ENCODE measurements around the gene TEAD3. TPM values are rescaled to one million over a fixed set of nuclear protein-coding genes. Genes with fewer than 3 reads are reported as not detected.
"Not testable (repeated sequence)": the region's sequence is repeated elsewhere in the genome, so short reads cannot be mapped to it uniquely, and the experiment has no call there.

The TEAD3 gene
- total RNA-seq: under 1 TPM; 0.13 to 0.23 TPM

DNA sequence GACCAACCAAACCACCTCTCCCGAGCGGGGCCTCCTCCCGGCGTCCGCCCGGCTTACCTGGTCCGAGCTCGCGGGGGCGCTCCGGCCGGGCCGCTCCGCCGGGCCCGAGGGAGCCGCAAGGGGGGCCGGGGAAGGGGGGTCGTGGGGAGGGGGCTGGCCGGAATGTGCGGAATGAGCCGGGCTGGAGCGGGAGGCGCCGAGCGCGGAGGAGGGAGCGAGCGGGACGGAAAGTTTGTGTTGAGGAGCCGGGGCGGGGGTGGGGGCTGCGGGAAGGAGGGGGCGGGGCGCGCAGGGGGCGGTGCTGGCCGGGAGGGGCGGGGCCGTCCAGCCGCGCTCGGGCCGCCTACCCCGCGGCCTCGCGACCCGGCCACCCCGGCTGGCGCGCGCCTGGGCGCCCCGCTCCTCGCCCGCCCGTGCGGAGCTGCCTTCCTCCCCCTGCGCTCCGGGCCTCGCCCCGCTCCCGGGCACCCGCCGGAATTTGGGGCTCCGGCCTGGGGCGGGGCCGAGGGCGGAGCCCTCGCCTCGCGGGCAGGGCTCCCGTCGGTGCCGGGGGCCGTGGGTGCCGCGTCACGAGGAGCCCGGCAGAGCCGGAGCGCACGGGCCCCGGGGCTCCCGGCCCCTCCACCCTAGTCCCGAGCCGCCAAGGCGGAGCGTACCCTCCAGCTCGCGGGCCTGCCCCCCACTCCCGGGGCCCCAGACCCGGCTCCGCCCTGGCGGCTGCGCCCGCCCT lies at the start of gene TEAD3:
TEAD3 (minus strand) TSS at position 239 of the 730 bp plus-strand sequence.
- POLR2A ChIA-PET: interaction anchor here (1.0 kb wide), 2 partner anchors 24 to 186 kb away, joined by 3 to 4 read pairs; no protein-coding TSS in a partner anchor

DNA sequence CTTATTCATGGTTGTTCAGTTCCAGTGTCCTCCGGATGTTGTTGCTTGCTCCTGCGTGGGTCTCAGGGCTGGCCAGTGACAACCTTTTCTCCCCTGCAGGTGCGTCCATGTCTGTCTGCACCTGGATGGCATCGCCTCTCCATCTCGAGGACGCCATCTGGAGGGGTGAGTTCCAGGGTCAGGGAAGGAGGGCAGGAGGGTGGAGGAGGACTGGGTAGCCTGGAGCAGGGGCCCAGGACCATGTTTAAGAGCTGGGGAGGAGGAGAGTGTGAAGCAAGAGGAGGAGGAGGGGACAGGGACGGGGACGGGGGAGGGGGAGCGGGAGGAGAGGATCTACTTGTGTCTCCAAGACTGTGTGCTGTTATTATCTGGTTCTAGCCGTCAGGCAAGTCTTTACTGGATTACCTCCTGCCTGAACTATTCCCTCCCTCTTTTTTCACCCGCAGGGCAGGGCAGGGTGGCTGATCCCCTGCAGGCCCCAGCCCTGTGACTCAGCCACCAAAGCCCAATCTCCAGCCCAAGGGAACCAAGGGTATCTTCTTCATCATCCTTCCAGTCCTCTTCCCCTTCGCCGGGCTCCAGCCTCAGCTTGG lies 48.0 kb upstream of the TEAD3 start:
- no peak for DNase-seq
- Mint-ChIP-seq H3K4me1 (no peaks in the 10 kb centered on the region), H3K27ac (no peak overlapping the region), H3K36me3 (ENCODE audit: low read depth) (peaks cover 2% of the 10 kb centered on the region), H3K4me3 (no peak overlapping the region), H3K9me3 (peaks cover 2% of the 10 kb centered on the region), H3K27me3 (peaks cover 3% of the 10 kb centered on the region)
- ChIA-PET CTCF (no interaction called here), POLR2A (no interaction called here)

More for the DNA sequence above, at the start of gene TEAD3:
- CTCF ChIA-PET: interaction anchor here (0.8 kb wide), 1 partner anchor 155 kb away, joined by 3 read pairs; no protein-coding TSS in a partner anchor
- H3K4me3 Mint-ChIP-seq: peak within 1 kb of the TSS; percentile 67
- DNase-seq: peak; percentile 54
- H3K4me1 Mint-ChIP-seq: peaks cover 13% of the 10 kb centered on the region
- peaks cover 40% of the 10 kb centered on the region for H3K27me3 Mint-ChIP-seq
- no peaks in the 10 kb centered on the region for H3K36me3 Mint-ChIP-seq (ENCODE audit: low read depth)
- H3K9me3 Mint-ChIP-seq: no peaks in the 10 kb centered on the region
- H3K27ac Mint-ChIP-seq: no peak within 1 kb of the TSS

DNA sequence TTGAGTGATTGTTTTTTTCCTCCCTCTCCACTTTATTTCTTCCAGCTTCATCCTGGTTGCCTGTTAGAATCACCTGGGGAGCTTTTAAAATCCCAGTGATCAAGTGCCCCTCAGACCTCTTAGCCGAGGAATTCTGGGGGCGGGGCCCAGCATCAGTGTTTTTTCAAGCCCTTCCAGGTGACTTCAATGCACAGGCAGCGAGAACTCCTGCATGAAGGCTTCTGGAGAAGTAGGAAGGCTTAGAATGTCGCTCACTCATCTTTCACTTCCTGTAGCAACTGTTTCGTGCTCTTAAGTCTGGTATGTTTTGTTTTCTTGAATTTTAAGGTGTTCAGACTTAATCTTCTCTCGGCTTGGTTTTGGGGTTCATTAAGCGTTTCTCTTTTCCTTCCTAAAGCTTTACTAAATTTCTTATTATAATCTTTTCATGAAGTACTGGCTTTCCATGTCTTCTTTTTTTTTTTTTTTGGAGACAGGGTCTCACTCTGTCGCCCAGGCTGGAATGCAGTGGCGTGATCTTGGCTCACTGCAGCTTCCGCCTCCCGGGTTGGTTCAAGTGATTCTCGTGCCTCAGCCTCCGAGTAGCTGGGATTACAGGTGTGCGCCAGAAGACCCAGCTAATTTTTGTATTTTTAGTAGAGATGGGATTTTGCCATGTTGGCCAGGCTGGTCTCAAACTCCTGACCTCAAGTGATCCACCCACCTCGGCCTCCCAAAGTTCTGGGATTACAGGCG lies 46.7 kb upstream of the TEAD3 start:
- Mint-ChIP-seq H3K27me3 (no peaks in the 10 kb centered on the region), H3K4me1 (no peaks in the 10 kb centered on the region), H3K9me3 (no peaks in the 10 kb centered on the region), H3K27ac (no peak overlapping the region), H3K36me3 (ENCODE audit: low read depth) (no peaks in the 10 kb centered on the region), H3K4me3 (no peak overlapping the region)
- CTCF ChIA-PET: interaction anchor here (0.7 to 1.5 kb wide), 3 partner anchors 8 to 21 kb away, joined by 3 to 8 read pairs (median 4); no protein-coding TSS in a partner anchor
- POLR2A ChIA-PET: interaction anchor here (1.3 kb wide), 1 partner anchor 9 kb away, joined by 4 read pairs; no protein-coding TSS in a partner anchor
- DNase-seq: no peak

DNA sequence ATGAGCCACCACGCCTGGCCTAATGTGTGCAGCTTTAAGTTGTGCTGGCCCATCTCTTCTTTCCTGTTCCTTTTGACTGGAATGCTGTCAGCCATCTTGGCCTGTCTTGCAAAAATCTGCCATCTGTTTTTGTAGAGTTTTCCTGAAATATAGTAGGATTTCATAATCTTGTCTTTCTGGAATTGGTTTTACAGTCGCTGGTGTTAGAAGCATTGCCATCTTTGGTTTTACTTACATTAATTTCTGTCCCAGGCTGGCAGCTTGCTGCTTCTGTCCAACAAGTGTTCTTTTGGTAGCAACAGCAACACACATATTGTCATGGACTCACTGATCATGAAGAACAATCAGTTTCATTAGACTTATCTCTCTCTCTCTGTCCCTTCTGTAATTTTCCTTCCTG lies 45.0 kb upstream of the TEAD3 start:
- no peak overlapping the region for H3K27ac Mint-ChIP-seq
- H3K4me3 Mint-ChIP-seq: no peak overlapping the region
- ChIA-PET CTCF (interaction anchor here (1.2 to 2.6 kb wide), 3 partner anchors 10 to 133 kb away, joined by 3 to 13 read pairs (median 13); no protein-coding TSS in a partner anchor), POLR2A (no interaction called here)
- no peaks in the 10 kb centered on the region for H3K4me1 Mint-ChIP-seq
- no peaks in the 10 kb centered on the region for H3K9me3 Mint-ChIP-seq
- no peaks in the 10 kb centered on the region for H3K36me3 Mint-ChIP-seq (ENCODE audit: low read depth)
- H3K27me3 Mint-ChIP-seq: no peaks in the 10 kb centered on the region
- DNase-seq: no peak

DNA sequence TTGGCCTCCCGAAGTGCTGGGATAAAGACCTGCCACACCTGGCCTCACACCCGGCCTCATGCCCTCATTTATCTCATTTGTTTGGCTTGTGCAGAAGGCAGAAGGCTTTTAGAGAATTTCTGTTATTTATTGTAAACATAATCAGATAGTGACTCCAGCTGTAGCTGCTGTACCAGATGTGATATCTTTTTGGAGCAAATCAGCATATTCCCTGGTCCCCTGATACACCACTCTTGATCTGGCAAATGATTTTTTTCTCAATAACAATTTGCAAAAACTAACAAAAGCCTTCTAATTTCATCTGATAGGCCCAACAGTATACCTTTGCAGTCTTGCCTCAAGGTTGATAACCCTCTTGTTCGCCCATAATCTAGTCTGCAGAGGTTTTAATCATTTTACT lies 42.3 kb upstream of the TEAD3 start:
- H3K36me3 Mint-ChIP-seq (ENCODE audit: low read depth): no peaks in the 10 kb centered on the region
- CTCF ChIA-PET: interaction anchor here (0.7 to 1.0 kb wide), 2 partner anchors 9 to 153 kb away, joined by 3 to 4 read pairs; no protein-coding TSS in a partner anchor
- H3K4me1 Mint-ChIP-seq: no peaks in the 10 kb centered on the region

DNA sequence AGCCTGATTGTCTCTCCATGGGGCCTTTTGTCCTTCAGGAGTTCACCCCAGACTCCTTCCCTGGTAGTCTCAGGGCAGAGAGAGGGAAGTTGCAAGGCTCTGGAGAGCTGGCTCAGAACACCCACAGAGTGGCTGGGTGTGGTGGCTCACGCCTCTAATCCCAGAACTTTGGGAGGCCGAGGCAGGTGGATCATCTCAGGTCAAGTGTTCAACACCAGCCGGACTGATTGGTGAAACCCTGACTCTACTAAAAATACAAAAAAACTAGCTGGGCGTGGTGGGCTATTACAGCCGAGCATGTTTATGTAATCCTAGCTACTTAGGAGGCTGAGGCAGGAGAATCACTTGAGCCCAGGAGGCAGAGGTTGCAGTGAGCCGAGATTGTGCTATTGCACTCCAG lies 39.0 kb upstream of the TEAD3 start:
- POLR2A ChIA-PET: not testable (repeated sequence)

More for the DNA sequence above, 42.3 kb upstream of the TEAD3 start:
- Mint-ChIP-seq H3K4me3 (no peak overlapping the region), H3K9me3 (no peaks in the 10 kb centered on the region), H3K27ac (no peak overlapping the region), H3K27me3 (peaks cover 9% of the 10 kb centered on the region)
- POLR2A ChIA-PET: no interaction called here
- DNase-seq: no peak

DNA sequence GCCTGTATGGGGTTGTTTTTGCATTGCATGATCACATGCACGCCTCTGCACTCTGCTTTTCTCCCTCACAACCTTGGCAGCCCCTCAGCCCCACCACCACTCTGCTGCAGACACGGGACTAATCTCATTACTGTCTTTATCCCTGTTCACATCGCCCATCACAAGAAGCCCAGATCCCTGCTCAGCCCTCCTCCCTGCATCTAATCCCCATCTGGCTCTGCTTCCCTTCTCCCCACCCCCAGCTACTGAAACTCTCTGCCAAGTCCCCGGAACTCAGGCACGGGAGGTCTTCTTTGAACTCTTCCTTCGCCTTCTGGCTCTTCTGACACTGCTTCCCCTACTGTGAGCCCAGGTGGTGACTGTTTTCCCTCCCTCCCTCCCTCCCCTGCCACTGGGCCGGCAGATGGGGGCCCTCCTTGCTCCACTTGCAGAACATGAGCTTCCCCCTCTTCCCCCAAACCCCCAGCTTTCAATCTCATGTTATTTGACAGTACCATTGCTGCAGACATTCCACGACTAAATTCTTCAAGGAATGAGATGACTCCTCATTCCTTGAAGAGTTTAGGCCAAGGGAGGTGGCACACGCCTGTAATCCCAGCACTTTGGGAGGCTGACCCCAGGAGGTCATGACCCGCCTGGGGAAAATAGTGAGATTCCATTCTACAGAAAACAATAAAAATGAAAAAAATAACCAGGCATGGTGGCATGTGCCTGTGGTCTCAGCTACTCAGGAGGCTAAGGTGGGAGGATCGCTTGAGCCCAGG lies 37.7 kb upstream of the TEAD3 start:
- no peak for DNase-seq
- H3K4me1 Mint-ChIP-seq: no peaks in the 10 kb centered on the region
- no peaks in the 10 kb centered on the region for H3K36me3 Mint-ChIP-seq (ENCODE audit: low read depth)
- no peak overlapping the region for H3K27ac Mint-ChIP-seq
- H3K27me3 Mint-ChIP-seq: peaks cover 13% of the 10 kb centered on the region
- POLR2A ChIA-PET: interaction anchor here (1.2 kb wide), 1 partner anchor 220 kb away, joined by 4 read pairs; no protein-coding TSS in a partner anchor
- CTCF ChIA-PET: no interaction called here
- H3K9me3 Mint-ChIP-seq: no peaks in the 10 kb centered on the region
- H3K4me3 Mint-ChIP-seq: no peak overlapping the region

More for the DNA sequence above, 39.0 kb upstream of the TEAD3 start:
- not testable (repeated sequence) for H3K4me3 Mint-ChIP-seq; DNase-seq; H3K27ac Mint-ChIP-seq; H3K36me3 Mint-ChIP-seq (ENCODE audit: low read depth); H3K4me1 Mint-ChIP-seq; H3K9me3 Mint-ChIP-seq
- CTCF ChIA-PET: interaction anchor here (1.2 to 1.4 kb wide), 2 partner anchors 13 kb away, joined by 3 to 7 read pairs; no protein-coding TSS in a partner anchor
- peaks cover 13% of the 10 kb centered on the region for H3K27me3 Mint-ChIP-seq

DNA sequence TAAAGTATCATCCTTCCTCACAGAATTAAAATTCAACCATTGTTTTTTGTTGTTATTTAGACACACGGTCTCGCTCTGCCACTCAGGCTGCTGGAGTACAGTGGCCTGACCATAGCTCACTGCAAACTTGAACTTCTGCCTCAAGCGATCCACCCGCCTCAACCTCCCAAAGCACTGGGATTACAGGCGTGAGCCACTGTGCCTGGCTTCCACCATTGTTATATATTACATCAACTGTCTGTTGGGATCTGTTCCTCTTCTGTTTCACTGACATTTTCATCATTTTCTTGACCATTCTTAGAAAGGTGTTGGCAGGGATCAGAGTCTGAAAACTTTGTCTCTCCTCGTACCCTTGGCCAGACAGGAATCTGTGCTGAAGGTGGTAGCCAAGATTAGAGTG lies 37.1 kb upstream of the TEAD3 start:
- no peak for DNase-seq
- ChIA-PET POLR2A (interaction anchor here (1.2 kb wide), 1 partner anchor 221 kb away, joined by 4 read pairs; no protein-coding TSS in a partner anchor), CTCF (no interaction called here)
- Mint-ChIP-seq H3K36me3 (ENCODE audit: low read depth) (no peaks in the 10 kb centered on the region), H3K9me3 (no peaks in the 10 kb centered on the region), H3K4me1 (no peaks in the 10 kb centered on the region), H3K27me3 (peaks cover 13% of the 10 kb centered on the region), H3K27ac (no peak overlapping the region), H3K4me3 (no peak overlapping the region)

DNA sequence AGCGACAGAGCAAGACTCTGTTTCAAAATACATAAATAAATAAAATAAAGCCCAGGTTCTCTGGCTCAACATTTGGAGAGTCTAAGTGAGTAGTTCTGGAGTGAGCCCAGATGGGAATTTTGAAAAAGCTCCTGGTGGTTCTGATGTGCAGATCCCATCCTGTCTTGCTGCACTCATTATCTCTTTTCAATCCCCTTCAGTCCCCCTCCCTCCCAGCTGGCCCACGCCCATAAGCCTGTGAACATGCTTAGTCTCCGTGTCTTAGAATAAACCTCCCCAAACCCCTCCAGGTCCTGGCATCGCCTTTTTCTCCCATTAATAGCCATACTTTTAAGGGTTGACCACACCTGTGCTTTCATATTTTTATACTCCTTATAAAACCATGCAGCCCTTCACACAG lies 35.2 kb upstream of the TEAD3 start:
- Mint-ChIP-seq H3K27ac (no peak overlapping the region), H3K4me1 (no peaks in the 10 kb centered on the region), H3K9me3 (no peaks in the 10 kb centered on the region), H3K27me3 (peaks cover 19% of the 10 kb centered on the region), H3K4me3 (no peak overlapping the region), H3K36me3 (ENCODE audit: low read depth) (no peaks in the 10 kb centered on the region)
- DNase-seq: no peak
- POLR2A ChIA-PET: no interaction called here
- CTCF ChIA-PET: interaction anchor here (1.3 to 1.5 kb wide), 2 partner anchors 10 to 20 kb away, joined by 4 to 10 read pairs; no protein-coding TSS in a partner anchor

DNA sequence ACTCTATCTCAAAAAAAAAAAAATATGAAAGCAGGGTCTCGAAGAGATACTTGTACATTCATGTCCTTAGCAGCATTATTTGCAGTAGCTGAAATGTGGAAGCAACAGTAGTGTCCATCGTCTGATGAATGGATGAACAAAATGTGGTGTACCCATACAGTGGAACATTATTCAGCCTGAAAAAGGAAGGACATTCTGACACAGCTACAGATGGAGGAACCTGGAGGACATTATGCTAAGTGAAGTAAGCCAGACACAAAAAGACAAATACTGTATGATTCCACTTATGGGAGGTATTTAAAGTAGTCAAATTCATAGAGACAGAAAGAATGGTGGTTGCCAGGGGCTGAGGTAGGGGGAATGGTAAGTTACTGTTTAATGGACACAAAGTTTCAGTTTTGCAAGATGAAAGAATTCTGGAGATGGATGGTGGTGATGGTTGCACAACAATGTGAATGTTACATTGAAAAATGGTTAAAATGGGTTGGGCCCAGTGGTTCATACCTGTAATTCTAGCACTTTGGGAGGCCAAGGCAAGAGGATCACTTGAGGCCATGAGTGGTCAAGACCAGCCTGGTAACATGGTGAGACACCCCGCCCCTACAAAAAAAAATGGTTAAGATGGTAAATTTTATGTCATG lies 27.6 kb upstream of the TEAD3 start:
- Mint-ChIP-seq H3K27me3 (peaks cover 8% of the 10 kb centered on the region), H3K4me1 (peaks cover 22% of the 10 kb centered on the region), H3K4me3 (no peak overlapping the region), H3K9me3 (no peaks in the 10 kb centered on the region), H3K36me3 (ENCODE audit: low read depth) (no peaks in the 10 kb centered on the region), H3K27ac (no peak overlapping the region)
- CTCF ChIA-PET: interaction anchor here (1.0 to 5.2 kb wide), 7 partner anchors 17 to 212 kb away, joined by 3 to 55 read pairs (median 4); partner anchors contain the start of genes ARMC12 and RPL10A
- no peak for DNase-seq
- POLR2A ChIA-PET: no interaction called here

DNA sequence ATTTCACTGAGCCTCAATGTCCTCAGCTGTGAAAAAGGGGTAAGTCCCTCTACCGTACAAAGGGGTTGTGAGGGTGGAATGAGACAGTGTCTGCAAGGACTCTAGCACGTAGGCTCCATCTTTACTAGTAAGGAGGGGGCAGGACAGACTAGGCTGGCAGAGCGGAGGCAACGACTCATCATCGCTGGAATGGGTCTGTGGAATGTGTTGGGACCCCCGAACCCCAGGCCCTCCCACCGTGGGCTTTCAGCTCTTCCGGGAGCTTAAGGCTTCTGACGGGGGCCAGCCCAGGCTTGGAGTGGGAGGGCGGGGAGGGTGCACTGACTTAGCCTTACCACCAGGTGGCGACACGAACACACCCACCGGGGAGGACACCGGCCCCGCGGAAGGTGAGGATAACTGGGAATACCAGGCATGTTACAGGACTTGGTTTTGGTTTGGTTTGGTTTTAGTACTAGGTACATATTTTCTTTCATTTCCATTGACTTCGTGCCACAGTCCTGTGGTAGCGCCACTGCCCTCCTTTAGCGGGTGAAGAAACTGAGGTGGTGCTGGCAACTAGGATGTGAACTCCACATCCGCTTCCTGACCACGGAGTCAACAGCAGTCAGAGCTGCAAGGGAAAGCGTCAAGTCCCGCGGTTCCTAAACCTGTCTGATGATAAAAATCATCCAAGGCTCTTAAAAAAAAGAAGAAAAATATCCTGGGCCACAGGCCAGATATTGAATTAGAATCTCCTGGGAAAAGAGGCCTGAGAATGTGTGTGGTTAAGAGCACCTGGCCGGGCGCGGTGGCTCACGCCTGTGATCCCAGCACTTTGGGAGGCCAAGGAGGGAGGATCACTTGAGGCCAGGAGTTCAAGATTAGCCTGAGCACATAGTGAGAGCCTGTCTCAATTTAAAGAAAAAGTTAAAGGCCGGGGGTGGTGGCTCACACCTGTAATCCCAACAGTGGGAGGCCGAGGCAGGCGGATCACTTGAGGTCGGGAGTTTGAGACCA lies 26.1 kb upstream of the TEAD3 start:
- Mint-ChIP-seq H3K9me3 (no peaks in the 10 kb centered on the region), H3K4me3 (peak overlapping the region; percentile 55), H3K27ac (peak overlapping the region; percentile 72), H3K4me1 (peaks cover 22% of the 10 kb centered on the region), H3K36me3 (ENCODE audit: low read depth) (no peaks in the 10 kb centered on the region), H3K27me3 (peaks cover 8% of the 10 kb centered on the region)
- ChIA-PET POLR2A (interaction anchor here (0.9 to 1.3 kb wide), 6 partner anchors 49 to 228 kb away, joined by 3 read pairs; partner anchors contain the start of gene RPL10A), CTCF (interaction anchor here (0.5 to 5.2 kb wide), 42 partner anchors 8 to 236 kb away, joined by 3 to 55 read pairs (median 3); partner anchors contain the start of genes ARMC12, RPL10A and TULP1)
- peak; percentile 80 for DNase-seq
